OCI-LY1 (cell line): ENCODE measurements around the gene ELOVL4.

ENCODE experiments used
- H2AFZ ChIP-seq: fragments of 200-600 bp; sonication (generic), shearing (Covaris generic); 2 replicates; pipeline ENCODE4 v1.6.0; 2014; ENCODE audit warnings: antibody characterized with exemption, mild to moderate bottlenecking, low read length
- H3F3A ChIP-seq: fragments of 200-600 bp; sonication (generic), shearing (Covaris generic); 2 replicates; pipeline ENCODE4 v1.6.0; 2014; ENCODE audit warnings: mild to moderate bottlenecking, antibody characterized with exemption, low read length, moderate library complexity; ENCODE audit not compliant: insufficient read depth
- H3K27ac ChIP-seq: fragments of 200-600 bp; sonication (generic); 2 replicates; pipeline ENCODE4 v1.5.1; 2014; ENCODE audit warnings: low read length, mixed run types, mild to moderate bottlenecking, low read depth; ENCODE audit not compliant: poor library complexity, severe bottlenecking
- H3K27me3 ChIP-seq: fragments of 200-600 bp; sonication (generic); 2 replicates; pipeline ENCODE4 v1.6.0; 2014; ENCODE audit warnings: antibody characterized with exemption, mild to moderate bottlenecking, low read length, moderate library complexity; ENCODE audit not compliant: insufficient read depth
- H3K36me3 ChIP-seq: fragments of 200-600 bp; sonication (generic); 2 replicates; pipeline ENCODE4 v1.6.1; 2014; ENCODE audit warnings: mild to moderate bottlenecking, antibody characterized with exemption, low read length, moderate library complexity, mixed read lengths; ENCODE audit not compliant: insufficient read depth
- H3K4me1 ChIP-seq: fragments of 200-600 bp; sonication (generic); 2 replicates; pipeline ENCODE4 v1.5.1; 2014; ENCODE audit warnings: mild to moderate bottlenecking, low read length, moderate library complexity; ENCODE audit not compliant: insufficient read depth, severe bottlenecking
- H3K4me2 ChIP-seq: fragments of 200-600 bp; sonication (generic), shearing (Covaris generic); 2 replicates; pipeline ENCODE4 v1.6.1; 2014; ENCODE audit warnings: low read length
- H3K4me3 ChIP-seq: fragments of 200-600 bp; sonication (generic); 2 replicates; pipeline ENCODE4 v1.5.1; 2014; ENCODE audit warnings: low read length, low read depth, mild to moderate bottlenecking, mixed read lengths; ENCODE audit not compliant: poor library complexity, severe bottlenecking
- H3K79me2 ChIP-seq: fragments of 200-600 bp; shearing (Covaris generic); 2 replicates; pipeline ENCODE4 v1.6.1; 2016; ENCODE audit warnings: mixed run types, low read length, mixed read lengths; ENCODE audit not compliant: insufficient read depth
- H3K9ac ChIP-seq: fragments of 200-600 bp; sonication (generic), shearing (Covaris generic); 2 replicates; pipeline ENCODE4 v1.6.1; 2014; ENCODE audit warnings: mild to moderate bottlenecking, low read length, mixed read lengths
- H3K9me2 ChIP-seq: fragments of 200-600 bp; sonication (generic), shearing (Covaris generic); 2 replicates; pipeline ENCODE4 v1.6.1; 2014; ENCODE audit warnings: low read depth, mild to moderate bottlenecking, low read length, mixed read lengths
- H3K9me3 ChIP-seq: fragments of 200-600 bp; shearing (Covaris generic); 2 replicates; pipeline ENCODE4 v1.6.1; 2014; ENCODE audit warnings: low read length, mixed read lengths
- H4K20me1 ChIP-seq: fragments of 200-600 bp; sonication (generic), shearing (Covaris generic); 2 replicates; pipeline ENCODE4 v1.6.0; 2016; ENCODE audit warnings: mild to moderate bottlenecking, low read length; ENCODE audit not compliant: insufficient read depth
- CTCF ChIP-seq: fragments of 200-600 bp; sonication (generic), shearing (Covaris generic); IDR thresholded peaks from 2 replicates; pipeline ENCODE4 v1.5.1; 2017; ENCODE audit warnings: mild to moderate bottlenecking, antibody characterized with exemption, low read length, moderate library complexity, mixed read lengths
- EZH2 ChIP-seq: fragments of 200-600 bp; sonication (generic), shearing (Covaris generic); IDR thresholded peaks from 2 replicates; pipeline ENCODE4 v1.8.0; 2017; ENCODE audit warnings: borderline replicate concordance, mixed run types, mild to moderate bottlenecking, antibody characterized with exemption, low read length, moderate library complexity, mixed read lengths

Gene ELOVL4

DNA sequence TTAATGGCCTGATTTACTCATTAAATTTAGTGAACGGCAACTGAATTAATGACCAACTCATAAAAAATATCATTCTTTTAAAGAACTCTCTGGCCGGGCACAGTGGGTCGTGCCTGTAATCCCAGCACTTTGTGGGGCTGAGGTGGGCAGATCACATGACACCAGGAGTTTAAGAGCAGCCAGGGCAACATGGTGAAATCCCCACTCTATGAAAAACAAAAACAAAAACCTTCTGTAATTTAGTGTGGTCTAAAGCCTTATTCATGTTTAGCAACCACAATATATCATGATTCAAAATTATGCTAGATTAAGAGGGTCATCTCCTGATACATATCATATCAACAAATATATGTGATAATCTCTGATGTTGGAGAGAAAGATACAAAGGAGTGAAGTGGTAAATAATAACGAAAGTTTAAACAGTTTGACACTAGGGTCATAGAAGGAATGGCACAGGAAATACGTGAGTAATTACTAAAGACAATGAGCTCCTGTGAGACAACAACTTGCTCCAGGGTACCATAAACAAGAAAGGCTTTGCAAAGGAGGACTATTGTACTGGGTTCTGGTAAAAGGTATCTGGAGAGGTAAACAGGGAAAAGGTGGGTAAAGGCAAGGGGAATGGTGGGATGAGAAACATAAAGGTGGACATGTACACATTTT lies 5.7 kb downstream of the ELOVL4 start:
- H3K27ac ChIP-seq: no peak overlapping the region
- peaks cover 8% of the 10 kb centered on the region for H3K4me1 ChIP-seq
- H3K27me3 ChIP-seq: no peaks in the 10 kb centered on the region
- H3K9ac ChIP-seq: no peak overlapping the region
- H3K9me2 ChIP-seq: no peaks in the 10 kb centered on the region
- no peak overlapping the region for H3K4me3 ChIP-seq
- no peaks in the 10 kb centered on the region for H4K20me1 ChIP-seq
- TF ChIP-seq CTCF (no peak), EZH2 (no peak)
- no peak overlapping the region for H2AFZ ChIP-seq
- no peaks in the 10 kb centered on the region for H3K79me2 ChIP-seq
- H3K36me3 ChIP-seq: no peaks in the 10 kb centered on the region
- no peak overlapping the region for H3K4me2 ChIP-seq
- H3K9me3 ChIP-seq: no peaks in the 10 kb centered on the region
- H3F3A ChIP-seq: no peaks in the 10 kb centered on the region

DNA sequence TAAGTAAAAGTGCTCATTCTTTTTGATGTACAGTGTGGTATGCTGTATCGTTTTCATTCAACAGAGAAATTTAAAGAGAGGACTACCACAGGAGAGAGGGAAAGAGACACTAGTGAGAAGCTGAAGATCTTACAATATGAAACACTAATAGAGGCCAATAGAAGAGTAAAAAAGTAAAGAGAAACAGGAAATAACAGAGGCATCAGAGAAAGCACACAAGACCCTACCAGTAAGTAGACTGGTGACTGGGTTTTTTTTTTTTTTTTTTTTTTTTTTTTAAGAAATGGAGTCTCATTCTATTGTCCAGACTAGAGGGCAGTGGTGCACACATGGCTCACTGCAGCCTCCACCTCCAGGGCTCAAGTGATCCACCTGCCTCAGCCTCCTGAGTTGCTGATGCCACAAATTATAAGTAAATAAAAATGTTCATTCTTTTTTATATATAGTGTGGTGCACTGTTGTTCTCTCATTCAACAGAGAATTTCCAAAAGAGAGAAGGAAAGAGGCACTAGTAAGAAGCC lies 18.8 kb downstream of the ELOVL4 start:
- H2AFZ ChIP-seq: no peak overlapping the region
- no peaks in the 10 kb centered on the region for H3K36me3 ChIP-seq
- H3K9me2 ChIP-seq: no peaks in the 10 kb centered on the region
- no peak overlapping the region for H3K4me3 ChIP-seq
- H3K9me3 ChIP-seq: no peaks in the 10 kb centered on the region
- H4K20me1 ChIP-seq: no peaks in the 10 kb centered on the region
- H3K9ac ChIP-seq: no peak overlapping the region
- H3F3A ChIP-seq: no peaks in the 10 kb centered on the region
- no peak overlapping the region for H3K4me2 ChIP-seq
- no peaks in the 10 kb centered on the region for H3K79me2 ChIP-seq
- no peak overlapping the region for H3K27ac ChIP-seq
- H3K4me1 ChIP-seq: no peaks in the 10 kb centered on the region
- H3K27me3 ChIP-seq: no peaks in the 10 kb centered on the region
- TF ChIP-seq CTCF (no peak), EZH2 (no peak)

GRCh38 chr6:79927758-79928157 lies 19.6 kb downstream of the ELOVL4 start:
- H3K4me2 ChIP-seq: no peak overlapping the region
- no peak overlapping the region for H3K9ac ChIP-seq
- H3K9me3 ChIP-seq: no peaks in the 10 kb centered on the region
- no peaks in the 10 kb centered on the region for H3F3A ChIP-seq
- H3K4me1 ChIP-seq: no peaks in the 10 kb centered on the region
- no peak overlapping the region for H2AFZ ChIP-seq
- H3K36me3 ChIP-seq: no peaks in the 10 kb centered on the region
- H3K4me3 ChIP-seq: no peak overlapping the region
- H3K27me3 ChIP-seq: no peaks in the 10 kb centered on the region
- H4K20me1 ChIP-seq: no peaks in the 10 kb centered on the region
- no peak overlapping the region for H3K27ac ChIP-seq
- no peak for TF ChIP-seq EZH2
- no peaks in the 10 kb centered on the region for H3K9me2 ChIP-seq
- no peaks in the 10 kb centered on the region for H3K79me2 ChIP-seq

DNA sequence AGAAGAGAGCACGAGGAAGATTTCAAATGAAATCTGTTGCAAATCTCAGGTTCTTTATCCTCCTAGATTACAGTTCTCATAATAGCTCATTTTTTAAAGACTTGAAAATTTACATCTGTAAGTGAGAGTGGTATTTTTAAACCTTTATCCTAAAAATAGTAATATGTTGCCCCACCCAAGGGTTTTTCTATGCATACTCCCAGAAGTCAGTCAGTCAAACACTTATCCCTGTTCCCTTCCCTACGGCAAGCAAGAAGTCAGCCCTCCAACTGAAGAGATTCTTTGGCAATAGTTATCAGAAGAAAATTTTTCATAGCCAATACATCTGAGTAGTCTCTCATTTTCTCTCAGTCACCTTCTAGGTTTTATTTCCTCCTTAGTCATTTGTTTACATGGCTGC lies 24.1 kb downstream of the ELOVL4 start:
- H3K27me3 ChIP-seq: no peaks in the 10 kb centered on the region
- no peaks in the 10 kb centered on the region for H3K36me3 ChIP-seq
- no peak overlapping the region for H3K4me3 ChIP-seq
- no peak overlapping the region for H2AFZ ChIP-seq
- H4K20me1 ChIP-seq: no peaks in the 10 kb centered on the region
- no peaks in the 10 kb centered on the region for H3F3A ChIP-seq
- no peak overlapping the region for H3K9ac ChIP-seq
- H3K9me2 ChIP-seq: no peaks in the 10 kb centered on the region
- no peak overlapping the region for H3K27ac ChIP-seq
- H3K4me1 ChIP-seq: no peaks in the 10 kb centered on the region
- H3K79me2 ChIP-seq: no peaks in the 10 kb centered on the region
- no peaks in the 10 kb centered on the region for H3K9me3 ChIP-seq
- TF ChIP-seq CTCF: no peak
- TF ChIP-seq EZH2: no peak
- no peak overlapping the region for H3K4me2 ChIP-seq
